ENCODE data around the gene DBP.
A peak's percentile ranks its signal among the peaks of the same experiment; 100 is the strongest.

Gene DBP

DNA sequence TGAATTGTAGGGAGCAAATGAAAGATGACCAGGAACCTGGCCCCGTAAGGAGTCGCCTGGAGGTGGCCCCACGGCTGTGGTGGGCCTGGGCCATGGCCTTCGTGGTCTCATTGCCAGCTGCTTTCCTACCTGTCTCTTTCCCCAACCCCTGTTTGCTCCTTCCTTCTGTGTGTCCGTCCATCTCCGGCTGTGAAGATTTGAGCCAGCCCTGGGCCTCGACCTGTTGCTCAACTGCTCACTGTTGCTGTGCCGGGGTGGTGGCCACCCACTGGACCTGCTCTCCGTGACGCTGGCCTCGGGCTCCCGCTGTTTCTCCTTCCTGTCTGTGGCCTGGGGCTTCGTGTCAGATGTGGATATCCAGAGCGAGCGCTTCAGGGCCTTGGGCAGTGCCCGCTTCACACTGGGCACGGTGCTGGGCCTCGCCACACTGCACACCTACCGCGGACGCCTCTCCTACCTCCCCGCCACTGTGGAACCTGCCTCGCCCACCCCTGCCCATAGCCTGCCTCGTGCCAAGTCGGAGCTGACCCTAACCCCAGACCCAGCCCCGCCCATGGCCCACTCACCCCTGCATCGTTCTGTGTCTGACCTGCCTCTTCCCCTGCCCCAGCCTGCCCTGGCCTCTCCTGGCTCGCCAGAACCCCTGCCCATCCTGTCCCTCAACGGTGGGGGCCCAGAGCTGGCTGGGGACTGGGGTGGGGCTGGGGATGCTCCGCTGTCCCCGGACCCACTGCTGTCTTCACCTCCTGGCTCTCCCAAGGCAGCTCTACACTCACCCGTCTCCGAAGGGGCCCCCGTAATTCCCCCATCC is 8.5 kb downstream of the DBP start:
- DNase-seq (ENCODE audit: low read depth in 4 of 4, low spot score in 1 of 4): no peak

DNA sequence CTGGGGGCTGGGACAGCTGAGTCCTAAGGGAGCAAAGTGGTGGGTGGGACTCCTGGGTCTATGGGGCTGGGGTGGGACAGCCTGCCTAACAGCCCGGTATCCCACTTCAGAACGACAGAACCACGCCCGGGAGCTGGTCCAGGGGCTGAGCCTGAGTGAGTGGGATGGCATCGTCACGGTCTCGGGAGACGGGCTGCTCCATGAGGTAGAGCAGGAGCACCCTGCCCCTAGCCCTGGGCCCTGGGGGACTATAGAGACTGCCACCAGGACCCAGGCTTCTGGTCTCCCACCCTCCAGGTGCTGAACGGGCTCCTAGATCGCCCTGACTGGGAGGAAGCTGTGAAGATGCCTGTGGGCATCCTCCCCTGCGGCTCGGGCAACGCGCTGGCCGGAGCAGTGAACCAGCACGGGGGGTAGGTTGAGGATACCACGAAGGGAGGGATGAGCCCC is 9.3 kb downstream of the DBP start:
- DNase-seq (ENCODE audit: low read depth in 4 of 4, low spot score in 1 of 4): no peak

DNA sequence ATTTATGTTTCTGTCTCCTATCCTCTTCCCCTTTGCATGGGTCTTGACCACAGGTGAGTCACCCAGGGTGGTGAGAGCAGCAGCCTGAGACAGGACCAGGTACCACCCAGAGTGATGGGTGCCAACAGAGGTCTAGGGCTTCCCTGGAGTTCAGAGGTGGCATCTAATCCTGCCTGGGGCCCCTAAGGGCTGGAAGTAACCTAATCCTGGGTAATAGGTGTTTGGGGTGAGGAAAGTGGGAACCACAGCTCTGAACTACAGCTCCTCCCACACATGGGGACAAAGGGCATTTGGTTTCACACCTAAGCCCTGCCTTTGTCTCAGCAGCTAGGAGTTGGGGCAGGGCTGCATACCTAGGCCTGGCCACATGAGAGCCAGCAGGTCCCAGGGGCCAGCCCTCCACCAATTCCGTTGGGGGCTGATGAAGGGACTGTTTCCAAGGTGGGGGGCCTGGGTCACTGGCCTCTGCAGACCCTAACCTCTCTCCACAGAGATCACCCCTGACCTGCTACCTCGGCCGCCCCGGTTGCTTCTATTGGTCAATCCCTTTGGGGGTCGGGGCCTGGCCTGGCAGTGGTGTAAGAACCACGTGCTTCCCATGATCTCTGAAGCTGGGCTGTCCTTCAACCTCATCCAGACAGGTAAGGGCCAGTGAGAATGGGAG is 9.8 kb downstream of the DBP start:
- no peak for DNase-seq (ENCODE audit: low read depth in 4 of 4, low spot score in 1 of 4)

DNA sequence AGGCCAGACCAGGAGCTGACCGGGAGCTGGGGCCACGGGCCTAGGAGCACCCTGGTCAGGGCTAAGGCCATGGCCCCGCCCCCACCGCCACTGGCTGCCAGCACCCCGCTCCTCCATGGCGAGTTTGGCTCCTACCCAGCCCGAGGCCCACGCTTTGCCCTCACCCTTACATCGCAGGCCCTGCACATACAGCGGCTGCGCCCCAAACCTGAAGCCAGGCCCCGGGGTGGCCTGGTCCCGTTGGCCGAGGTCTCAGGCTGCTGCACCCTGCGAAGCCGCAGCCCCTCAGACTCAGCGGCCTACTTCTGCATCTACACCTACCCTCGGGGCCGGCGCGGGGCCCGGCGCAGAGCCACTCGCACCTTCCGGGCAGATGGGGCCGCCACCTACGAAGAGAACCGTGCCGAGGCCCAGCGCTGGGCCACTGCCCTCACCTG is 11.3 kb downstream of the DBP start:
- DNase-seq (ENCODE audit: low read depth in 4 of 4, low spot score in 1 of 4): no peak

DNA sequence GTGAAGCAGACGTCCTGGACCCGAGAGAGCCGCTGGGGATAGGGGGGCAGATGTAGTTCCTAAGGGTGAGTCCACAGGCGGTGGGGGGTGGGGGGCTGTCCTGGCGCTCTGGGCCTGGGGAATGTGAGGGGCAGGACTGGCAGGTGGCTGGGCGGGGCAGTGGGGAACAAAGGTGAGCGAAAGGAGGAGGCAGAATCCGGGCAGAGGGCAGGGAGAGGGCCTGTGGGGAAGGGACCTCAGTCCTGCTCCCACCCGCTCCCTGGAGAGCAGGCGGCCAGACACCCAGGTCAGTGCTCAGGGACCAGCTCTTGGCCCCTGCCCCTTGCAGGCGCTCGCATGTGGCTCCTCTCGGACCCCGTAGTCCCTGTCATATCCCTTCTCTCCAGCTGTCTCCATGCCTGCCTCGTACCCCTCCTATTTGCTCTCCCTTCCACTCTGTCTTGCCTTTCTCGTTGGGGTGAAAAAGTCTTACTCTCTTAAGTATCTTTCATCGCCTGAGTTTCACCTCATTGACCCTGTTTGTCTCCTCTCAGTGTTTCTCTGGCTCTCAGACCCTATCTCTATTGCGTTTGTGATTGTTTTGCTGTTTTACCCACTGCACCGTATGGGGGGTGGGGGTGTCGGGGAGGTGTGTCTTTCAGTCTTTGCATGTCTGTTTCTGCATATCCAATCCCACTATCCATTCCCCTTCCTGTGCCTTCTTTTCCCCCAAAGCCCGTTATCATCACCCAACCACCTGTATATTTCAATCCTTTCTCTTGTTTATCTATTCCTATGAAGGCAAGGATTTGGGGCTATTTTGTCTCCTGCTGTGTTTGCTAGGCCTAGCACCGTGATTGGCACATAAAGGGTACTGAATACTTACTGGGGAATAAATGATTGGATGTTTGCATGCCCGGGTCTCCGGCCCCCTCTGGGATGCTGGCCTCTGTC is 12.1 kb downstream of the DBP start:
- DNase-seq (ENCODE audit: low read depth in 4 of 4, low spot score in 1 of 4): no peak

DNA sequence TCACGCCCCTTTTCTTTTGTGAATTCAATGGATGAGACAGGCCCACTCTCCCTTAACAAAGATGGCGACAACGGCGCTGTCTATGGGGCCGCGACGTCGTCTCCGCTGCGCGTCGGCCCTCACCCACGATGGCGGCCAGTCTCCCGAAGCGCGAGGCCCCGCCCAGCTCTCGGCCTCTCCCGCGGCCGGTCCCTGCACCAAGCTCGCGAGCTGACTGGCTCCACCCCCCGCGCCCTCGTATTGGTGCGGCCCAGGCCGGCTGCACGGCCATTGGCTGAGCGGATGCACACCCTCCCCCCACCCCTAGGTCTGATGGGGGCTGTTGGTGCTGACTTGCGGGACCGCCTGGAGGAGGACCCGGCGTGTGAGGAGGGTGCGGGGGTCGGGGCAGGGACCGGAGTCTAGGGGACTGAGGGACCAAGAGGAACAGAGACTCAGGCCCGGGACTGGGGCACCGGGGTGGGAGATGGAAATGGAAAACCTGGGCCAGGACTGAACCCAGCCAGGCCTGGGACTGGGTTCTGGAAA is 13.0 kb downstream of the DBP start:
- DNase-seq (ENCODE audit: low read depth in 4 of 4, low spot score in 1 of 4): peak; percentile 92 to 98 (median 95)

DNA sequence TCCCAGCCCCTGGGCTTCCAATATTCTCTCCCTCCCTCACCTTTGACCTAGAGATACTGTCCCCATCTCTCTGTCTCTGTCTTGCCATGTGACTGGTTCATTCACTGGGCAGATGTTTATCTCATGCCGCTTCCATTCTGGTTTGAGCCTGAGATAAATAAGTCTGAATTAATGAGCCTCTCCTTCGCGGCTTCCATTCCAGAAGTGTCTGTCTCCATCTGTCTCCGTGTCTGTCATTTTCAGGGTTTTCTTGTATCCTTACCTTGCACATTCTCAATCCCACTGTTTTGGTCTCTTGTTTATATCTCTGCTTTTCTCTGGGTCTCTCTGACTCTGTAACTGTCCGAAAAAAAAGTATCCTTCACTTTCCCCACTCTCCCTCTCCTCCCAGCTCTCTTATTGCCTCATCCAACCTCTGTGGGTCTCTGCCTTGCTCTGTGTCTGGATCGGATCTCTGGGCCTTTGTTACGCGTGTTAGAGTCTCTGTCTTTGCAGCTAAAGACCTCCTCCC is 13.6 kb downstream of the DBP start:
- no peak for DNase-seq (ENCODE audit: low read depth in 4 of 4, low spot score in 1 of 4)

DNA sequence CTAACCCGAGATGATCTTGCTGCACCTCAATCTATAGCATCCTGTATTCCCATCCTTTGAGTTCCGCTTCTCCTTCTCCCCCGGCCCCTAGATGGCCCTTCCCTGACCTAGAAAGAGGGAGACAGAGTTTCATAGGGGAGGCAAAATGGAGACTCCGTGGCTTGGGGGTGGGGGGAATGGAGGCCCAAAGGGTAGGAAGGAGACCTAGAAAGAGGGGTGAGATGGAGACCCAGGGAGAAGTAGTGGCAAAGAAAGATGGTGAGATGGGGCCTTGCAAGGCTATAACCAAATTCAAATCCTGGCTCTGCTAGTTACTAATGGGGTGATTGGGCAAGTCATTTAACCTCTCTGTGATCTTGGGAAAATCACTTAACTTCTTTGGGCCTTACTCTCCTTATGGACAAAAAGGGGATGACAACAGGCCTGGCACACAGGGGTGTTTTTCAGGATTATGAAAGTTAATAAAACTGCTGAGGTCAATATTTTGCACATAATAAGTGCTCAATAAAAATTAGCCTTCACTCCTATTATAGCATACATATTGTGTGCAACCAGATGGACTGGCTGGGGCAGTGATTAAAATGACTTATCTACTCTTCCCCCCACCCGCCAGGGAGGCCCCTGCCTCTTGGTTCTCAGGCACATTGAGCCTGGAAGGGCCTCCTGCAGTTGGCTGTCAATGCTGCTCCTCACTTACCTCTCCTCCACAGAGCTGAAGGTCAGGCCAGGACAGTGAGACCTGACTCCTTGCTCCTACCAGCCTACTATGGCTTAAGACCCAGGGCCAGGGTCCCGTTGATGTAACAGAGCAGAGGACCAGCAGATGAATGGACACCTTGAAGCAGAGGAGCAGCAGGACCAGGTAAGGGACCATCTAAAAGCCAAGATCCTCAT is 17.2 kb downstream of the DBP start:
- DNase-seq (ENCODE audit: low read depth in 4 of 4, low spot score in 1 of 4): no peak

DNA sequence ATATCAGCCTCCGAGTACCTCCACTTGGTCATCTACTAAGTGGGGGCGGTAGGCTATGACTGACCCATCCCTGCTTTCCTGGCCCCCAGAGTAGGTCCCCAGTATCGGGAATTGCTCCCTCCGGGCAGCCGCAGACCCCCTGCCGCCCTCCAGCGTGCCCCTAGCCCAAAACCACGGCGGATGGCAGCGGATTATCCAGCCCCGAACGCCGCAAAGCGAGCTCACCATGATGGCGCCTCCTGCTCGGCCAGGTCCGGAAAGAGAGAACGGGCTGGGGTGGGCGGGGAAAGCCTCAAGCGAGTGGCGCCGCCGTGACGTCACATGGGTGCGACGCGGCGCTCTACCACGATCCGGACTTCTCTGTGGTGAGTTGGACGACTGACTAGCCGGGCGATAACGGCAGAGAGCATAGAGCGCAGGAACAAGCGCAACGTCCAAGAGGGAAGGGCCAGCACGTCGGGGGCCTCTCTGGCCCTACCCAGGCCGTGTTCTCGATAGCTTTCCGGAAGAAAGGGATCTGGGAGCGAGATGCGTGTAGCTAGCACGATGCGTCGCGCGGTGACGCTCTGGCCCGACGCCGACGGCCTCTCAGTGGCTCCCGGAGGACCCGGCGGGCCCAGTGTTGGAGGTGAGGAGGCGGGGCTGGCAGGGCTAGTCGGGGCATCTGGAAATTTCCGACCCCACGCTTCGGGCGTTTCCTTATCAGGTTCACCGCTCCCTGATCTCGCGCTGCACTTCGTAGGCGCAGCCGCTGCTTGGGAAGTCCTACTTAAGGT is 18.1 kb downstream of the DBP start, which contains the start of the genes RPL18 and SPHK2:
Gene RPL18 (minus strand): TSS at position 263 of the 776 bp plus-strand sequence. CDS start 35 bp downstream, at position 228.
Gene SPHK2 (plus strand): TSS at position 591 of the 776 bp plus-strand sequence. CDS start 1,009 bp downstream, outside the sequence.
- peak; percentile 86 to 94 (median 91) for DNase-seq (ENCODE audit: low read depth in 4 of 4, low spot score in 1 of 4)

DNA sequence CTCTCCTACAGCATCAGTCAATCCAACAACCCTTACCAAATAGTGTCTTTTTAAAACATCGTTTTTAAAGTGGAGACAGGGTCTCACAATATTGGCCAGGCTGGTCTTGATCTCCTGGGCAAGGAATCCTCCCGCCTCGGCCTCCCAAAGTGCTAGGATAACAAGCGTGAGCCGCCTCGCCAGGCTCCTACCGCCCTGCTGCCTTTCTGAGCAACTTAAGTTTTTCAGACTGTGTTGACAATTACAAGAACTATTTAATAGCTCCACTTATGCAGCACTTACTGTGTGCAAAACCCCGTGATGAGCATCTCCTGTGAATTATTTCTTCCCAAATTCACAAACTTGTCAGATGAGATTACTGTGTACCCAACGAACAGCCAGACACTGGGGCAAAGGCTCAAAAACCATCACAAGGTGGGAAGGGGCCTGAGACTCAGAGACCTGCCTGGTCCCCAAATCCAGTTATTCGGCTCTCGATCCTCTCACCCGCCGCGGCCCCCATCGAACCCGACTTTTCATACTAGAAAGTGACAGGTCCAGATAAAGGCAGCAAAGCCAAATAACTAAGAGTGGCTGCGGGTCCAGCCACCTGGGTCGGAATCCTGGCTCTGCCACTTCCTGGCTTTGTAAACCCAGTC is 18.8 kb downstream of the DBP start:
- no peak for DNase-seq (ENCODE audit: low read depth in 4 of 4, low spot score in 1 of 4)

DNA sequence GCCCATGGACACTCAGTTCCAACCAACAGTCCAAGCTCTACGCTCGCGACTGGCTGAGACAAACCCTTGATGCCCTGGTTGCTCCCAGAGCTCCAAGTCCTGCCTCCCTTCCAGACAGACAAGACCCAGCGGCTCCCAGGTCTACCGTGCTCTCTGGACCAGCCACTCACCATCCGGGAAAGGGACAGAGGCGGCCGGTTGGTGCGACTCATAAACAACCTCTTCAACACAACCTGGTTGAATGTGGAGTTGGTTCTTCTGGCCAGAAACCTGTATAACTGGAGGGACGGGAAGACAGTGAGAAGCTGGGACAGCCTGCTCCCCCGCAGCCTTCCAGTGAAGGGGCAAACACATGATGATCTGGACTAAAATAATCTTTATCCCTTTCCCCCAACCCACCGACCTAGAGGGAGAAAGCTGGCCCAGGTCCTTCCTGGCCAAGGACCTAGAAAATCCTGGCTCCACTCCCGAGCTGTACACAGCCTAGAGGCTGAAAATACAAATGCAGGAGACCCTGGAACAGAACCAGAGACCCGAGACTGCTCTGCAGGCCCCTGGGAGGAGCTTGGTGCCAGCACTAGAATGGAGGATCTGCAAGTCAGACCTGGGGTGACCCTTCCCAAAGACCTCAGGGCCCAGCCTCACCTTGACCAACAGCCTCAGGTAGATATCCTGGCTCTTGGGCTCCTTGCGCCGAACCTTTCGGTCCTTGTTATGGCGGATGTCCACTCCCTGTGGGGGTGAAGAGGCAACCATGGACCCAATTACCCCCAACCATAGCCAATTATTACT is 19.8 kb downstream of the DBP start:
- no peak for DNase-seq (ENCODE audit: low read depth in 4 of 4, low spot score in 1 of 4)

DNA sequence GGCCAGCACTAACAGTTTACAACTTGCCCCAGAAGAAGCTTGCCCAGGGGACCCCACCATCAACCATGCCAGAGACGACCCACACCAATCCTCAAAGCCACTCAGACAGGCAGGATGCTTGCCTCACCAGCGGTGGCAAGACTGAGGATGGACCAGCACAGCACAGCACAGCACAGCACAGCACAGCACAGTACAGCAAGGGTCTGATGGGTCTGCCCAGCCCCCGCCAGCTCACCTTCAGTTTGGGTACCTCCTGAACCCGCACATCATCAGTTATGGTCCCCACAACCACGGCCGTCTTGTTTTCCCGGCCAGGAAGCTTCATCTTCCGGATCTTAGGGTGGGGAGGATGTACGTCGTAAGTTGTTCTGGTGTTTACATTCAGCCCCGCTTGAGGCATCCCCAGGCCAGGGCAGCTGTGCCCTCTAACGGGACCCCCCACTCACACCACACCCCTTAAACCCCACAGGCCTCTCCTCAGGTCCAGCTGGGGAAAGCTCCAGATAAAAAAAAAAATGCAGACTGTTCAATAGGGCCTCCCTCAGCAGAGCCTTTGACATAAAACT is 20.6 kb downstream of the DBP start:
- DNase-seq (ENCODE audit: low read depth in 4 of 4, low spot score in 1 of 4): no peak

DNA sequence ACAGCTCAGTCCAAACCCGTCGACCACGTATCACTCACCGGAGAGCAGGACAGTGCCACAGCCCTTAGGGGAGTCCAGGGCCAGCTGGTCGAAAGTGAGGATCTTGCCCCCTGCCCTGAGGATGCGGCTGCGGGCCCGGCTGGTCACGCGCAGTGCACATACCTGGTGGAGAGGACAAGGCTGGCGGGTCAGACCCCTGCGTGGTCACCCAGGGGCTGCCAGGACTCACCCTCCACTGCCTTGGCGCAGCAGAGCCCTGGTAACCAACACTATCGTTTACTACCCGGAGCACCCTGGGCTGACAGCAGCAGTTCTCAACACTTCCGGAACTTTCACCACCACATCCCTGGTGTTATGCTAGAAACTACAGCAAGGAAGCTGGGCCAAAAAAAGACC is 21.1 kb downstream of the DBP start:
- no peak for DNase-seq (ENCODE audit: low read depth in 4 of 4, low spot score in 1 of 4)

DNA sequence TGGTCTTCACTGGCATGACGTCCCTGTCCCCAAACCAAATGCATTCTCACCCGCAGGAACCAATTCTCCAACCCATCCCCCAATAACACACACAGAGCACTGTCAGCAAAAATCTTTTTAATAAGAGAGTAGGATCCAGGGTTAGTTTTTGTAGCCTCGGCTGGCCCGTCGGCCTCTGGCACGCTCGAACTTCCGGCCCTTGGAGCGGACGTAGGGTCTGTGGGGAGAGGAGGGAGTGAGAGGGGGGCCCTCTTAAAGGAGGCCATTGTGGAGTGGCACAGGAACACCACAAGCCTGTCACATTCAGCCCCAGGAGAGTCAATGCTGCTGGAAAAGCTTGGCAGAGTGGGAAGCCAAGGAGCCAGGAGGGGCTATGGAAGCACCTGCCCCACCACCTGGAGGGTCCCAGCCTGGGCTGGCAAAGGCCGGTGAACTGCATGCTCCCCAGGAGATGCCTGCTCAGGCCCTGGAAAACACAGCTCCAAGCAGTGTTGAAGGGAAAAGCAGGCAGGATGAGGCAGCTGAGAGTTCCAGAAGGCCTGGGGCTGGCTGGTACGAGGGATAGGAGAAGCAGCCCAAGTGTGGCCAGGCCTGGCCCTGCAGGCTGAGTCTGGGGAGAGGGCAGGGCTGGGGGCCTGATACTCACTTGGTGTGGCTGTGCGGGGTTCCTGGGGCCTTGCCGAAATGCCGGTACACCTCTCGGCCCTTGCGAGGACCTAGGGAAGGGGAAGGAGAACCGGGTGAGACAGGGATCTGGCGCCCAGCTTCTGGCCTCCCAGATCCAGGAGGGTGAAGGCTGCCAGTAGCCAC is 21.7 kb downstream of the DBP start:
- no peak for DNase-seq (ENCODE audit: low read depth in 4 of 4, low spot score in 1 of 4)

DNA sequence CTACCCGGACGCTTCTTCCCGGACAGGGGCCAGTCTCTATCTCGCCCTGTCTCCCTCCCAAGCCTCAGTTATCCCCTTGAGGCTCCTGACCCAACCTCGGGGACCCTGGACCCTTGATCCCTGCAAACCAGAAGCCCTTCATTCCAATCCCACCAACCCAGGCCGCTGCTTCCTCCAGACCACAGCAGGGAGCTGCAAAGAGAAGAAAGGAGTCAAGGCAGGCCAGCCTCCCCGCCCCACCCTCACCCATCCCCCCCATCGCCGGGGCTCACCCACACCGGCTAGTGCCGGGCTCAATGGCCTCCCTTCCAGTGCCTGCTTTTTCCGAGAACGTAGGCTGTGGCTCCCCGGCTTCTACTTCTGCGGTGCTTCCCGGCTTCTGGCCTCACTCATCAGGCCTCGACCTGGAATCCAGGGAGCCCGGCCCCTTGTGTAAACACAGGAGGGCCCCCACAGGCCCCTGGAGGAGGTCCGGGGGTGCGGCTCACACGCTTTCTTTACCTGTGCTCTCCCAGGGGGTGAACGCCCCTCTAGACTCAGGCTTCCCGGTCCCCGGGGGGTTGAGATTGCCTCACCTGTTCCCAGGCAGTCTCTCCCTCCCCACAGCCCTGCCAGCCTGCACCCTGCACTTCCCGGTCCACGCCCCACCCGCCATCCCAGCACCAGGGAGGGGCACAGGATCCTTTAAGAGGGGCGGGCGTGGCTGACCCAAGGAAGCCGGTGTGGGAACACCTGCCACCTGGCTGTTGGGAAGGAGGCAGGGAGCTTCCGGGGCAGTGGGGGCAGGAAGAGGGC is 22.5 kb downstream of the DBP start, which contains the start of gene FAM83E:
Gene FAM83E (minus strand): TSS at position 641 of the 795 bp plus-strand sequence. CDS start 1,704 bp downstream, outside the sequence.
- no peak for DNase-seq (ENCODE audit: low read depth in 4 of 4, low spot score in 1 of 4)

Data from stimulated activated CD4-positive, alpha-beta T cell treated with anti-CD3 and anti-CD28 coated beads, Interleukin-1b, Interleukin-23, amount 100 ng/mL, for 24 hours (primary cell).